ENCODE results near the gene MYO1B. TPM values are rescaled to one million over a fixed set of nuclear protein-coding genes. Genes with fewer than 3 reads are reported as not detected.

MYO1B gene
- total and polyA plus RNA-seq, 8 donors, result 136 to 305 (median 197) TPM

DNA sequence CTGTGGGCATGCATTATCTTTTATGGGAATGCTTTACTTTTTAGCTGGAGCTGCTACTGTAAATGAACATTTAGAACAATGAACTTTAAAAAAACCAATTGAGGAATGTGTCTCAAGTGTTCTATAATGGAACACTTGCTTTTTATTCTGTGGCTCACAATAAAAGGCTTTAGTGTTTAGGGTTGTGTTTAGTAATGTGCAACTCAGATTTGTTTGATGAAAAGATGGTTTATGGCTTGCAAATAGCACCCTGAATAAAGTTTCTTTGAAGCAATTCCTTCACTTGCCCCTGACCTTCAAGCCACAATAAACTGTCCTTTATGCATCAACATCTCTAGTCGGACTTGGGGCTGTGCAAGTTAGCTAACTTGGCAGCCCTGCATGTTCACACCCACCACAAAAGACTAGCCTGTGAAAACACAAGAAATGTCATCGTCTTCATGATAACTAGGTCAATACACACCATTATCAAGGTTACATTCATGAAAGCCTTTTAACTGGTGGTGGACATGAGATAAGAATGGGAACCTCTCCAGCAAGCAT is 98.7 kb downstream of the MYO1B start:
- peak overlapping the region in 1 of 2 donors; percentile 66 for H3K27ac ChIP-seq
- intact Hi-C loops (cut with DNase I), result no loop called here
- DNase-seq (no peak), ATAC-seq (no peak)
- peaks cover 0 to 11% of the 10 kb centered on the region in 2 donors for H3K4me1 ChIP-seq
- peaks cover 0 to 6% of the 10 kb centered on the region in 2 donors for H3K36me3 ChIP-seq
- H3K4me3 ChIP-seq, result no peak overlapping the region
- no peak for TF ChIP-seq CTCF (IDR thresholded peaks at IDR 0.05)
- no peaks in the 10 kb centered on the region for H3K27me3 ChIP-seq
- no peaks in the 10 kb centered on the region for H3K9me3 ChIP-seq

GRCh38 chr2:191345788-191346187 is 100.6 kb downstream of the MYO1B start:
- Histone ChIP-seq H3K9me3 (no peaks in the 10 kb centered on the region), H3K36me3 (peaks cover 0 to 6% of the 10 kb centered on the region in 2 donors), H3K4me3 (no peak overlapping the region), H3K27ac (peak overlapping the region; percentile 33 to 57), H3K27me3 (no peaks in the 10 kb centered on the region), H3K4me1 (peaks cover 0 to 5% of the 10 kb centered on the region in 2 donors)
- no peak for TF ChIP-seq CTCF (IDR thresholded peaks at IDR 0.05)
- DNase-seq (no peak), ATAC-seq (peak; percentile 45)
- intact Hi-C loops (cut with DNase I), result no loop called here

DNA sequence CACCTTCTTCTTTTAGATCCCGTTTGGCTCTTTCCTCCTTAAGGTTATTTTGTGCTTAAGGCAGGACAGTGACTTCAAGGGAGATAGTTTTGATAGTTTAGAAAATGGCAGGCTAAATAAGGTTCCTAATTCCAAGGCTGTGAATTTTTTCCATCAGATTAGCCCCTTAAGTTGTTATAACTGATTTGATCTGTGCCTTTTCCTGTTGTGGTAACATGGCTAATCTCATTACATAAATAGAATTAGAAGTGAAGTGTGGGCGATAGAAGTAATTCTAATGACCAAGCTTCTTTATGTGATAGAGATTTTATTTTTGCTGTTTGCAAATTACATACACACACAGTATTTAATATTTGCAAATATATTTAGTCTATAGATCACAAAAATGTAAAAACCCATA is 102.0 kb downstream of the MYO1B start:
- intact Hi-C loops (cut with DNase I), result no loop called here
- Histone ChIP-seq H3K4me1 (peaks cover 0 to 6% of the 10 kb centered on the region in 2 donors), H3K9me3 (no peaks in the 10 kb centered on the region), H3K27me3 (no peaks in the 10 kb centered on the region), H3K27ac (peak overlapping the region in 1 of 2 donors; percentile 57), H3K4me3 (no peak overlapping the region), H3K36me3 (peaks cover 0 to 3% of the 10 kb centered on the region in 2 donors)
- no peak for TF ChIP-seq CTCF (IDR thresholded peaks at IDR 0.05)
- ATAC-seq (no peak), DNase-seq (no peak)

DNA sequence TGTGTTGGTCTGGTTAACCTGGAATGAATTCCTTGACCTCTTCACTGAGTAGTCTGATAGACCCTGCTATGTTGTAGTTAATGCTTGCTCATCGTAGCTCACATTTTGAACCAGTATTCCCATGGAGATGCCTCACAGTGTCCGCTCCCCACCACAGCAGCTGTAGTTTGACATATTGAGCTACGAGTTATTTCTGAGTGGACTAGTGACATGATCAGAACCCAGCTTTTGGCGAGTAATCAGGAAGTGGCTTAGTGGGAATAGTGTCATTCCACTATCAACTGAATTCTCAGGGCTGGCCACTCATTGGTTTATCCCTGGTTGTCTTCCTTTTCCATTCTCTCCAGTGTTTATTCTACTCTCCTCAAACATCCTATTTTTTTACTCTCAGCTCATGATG is 102.7 kb downstream of the MYO1B start:
- ATAC-seq (no peak), DNase-seq (no peak)
- H3K9me3 ChIP-seq, result no peaks in the 10 kb centered on the region
- TF ChIP-seq CTCF (IDR thresholded peaks at IDR 0.05), result no peak
- no peak overlapping the region for H3K4me3 ChIP-seq
- no peaks in the 10 kb centered on the region for H3K36me3 ChIP-seq
- H3K27ac ChIP-seq, result peak overlapping the region in 1 of 2 donors; percentile 57
- intact Hi-C loops (cut with DNase I), result no loop called here
- peaks cover 0 to 8% of the 10 kb centered on the region in 2 donors for H3K4me1 ChIP-seq
- H3K27me3 ChIP-seq, result no peaks in the 10 kb centered on the region

GRCh38 chr2:191349990-191350389 is 104.8 kb downstream of the MYO1B start:
- DNase-seq (no peak), ATAC-seq (no peak)
- H3K9me3 ChIP-seq, result no peaks in the 10 kb centered on the region
- no peaks in the 10 kb centered on the region for H3K36me3 ChIP-seq
- H3K27me3 ChIP-seq, result no peaks in the 10 kb centered on the region
- H3K4me1 ChIP-seq, result peaks cover 0 to 3% of the 10 kb centered on the region in 2 donors
- intact Hi-C loops (cut with DNase I), result no loop called here
- H3K27ac ChIP-seq, result peak overlapping the region in 1 of 2 donors; percentile 34
- no peak for TF ChIP-seq CTCF (IDR thresholded peaks at IDR 0.05)
- H3K4me3 ChIP-seq, result no peak overlapping the region

Measured in left lung (tissue), 10 donors.